Thoracic aorta (tissue), 2 donors: ENCODE data around the gene OSER1. TPM values are rescaled to one million over a fixed set of nuclear protein-coding genes. Genes with fewer than 3 reads are reported as not detected.
A peak's percentile ranks its signal among the peaks of the same experiment; 100 is the strongest.

Experiments
- ATAC-seq: fragments of 150-250 bp; one replicate; pipeline ENCODE4 v1.8.0; 2017; ENCODE audit warnings: low read depth; ENCODE audit not compliant: insufficient number of reproducible peaks, low FRiP score
- DNase-seq: peaks from one replicate; pipeline ENCODE4 v3.0.0-alpha.2; 2020; ENCODE audit warnings: low spot score
- H3K27ac ChIP-seq, 2 donors: fragments of 200-600 bp; sonication (generic); 1 replicate in 1 of 2; 2 replicates in 1 of 2; pipeline ENCODE4 v1.5.1; 2016; ENCODE audit warnings: mild to moderate bottlenecking in 2 of 2, moderate library complexity in 2 of 2
- H3K27me3 ChIP-seq: fragments of 200-600 bp; sonication (generic); replicated peaks from 2 replicates; pipeline ENCODE4 v1.6.0; 2016; ENCODE audit warnings: mild to moderate bottlenecking; ENCODE audit not compliant: insufficient read depth
- H3K36me3 ChIP-seq: fragments of 200-600 bp; sonication (generic); one replicate; pipeline ENCODE4 v1.5.1; 2016
- H3K4me1 ChIP-seq, 2 donors: fragments of 200-600 bp; sonication (generic); 1 replicate in 1 of 2; 2 replicates in 1 of 2; pipeline versions ENCODE4 v1.5.1 to v1.6.0; 2016; ENCODE audit warnings: low read depth in 2 of 2, mild to moderate bottlenecking in 1 of 2; ENCODE audit not compliant: control insufficient read depth in 1 of 2
- H3K4me3 ChIP-seq: fragments of 200-600 bp; sonication (generic); 2 replicates; pipeline ENCODE4 v1.5.1; 2016; ENCODE audit warnings: mild to moderate bottlenecking
- H3K9me3 ChIP-seq: fragments of 200-600 bp; sonication (generic); 2 replicates; pipeline ENCODE4 v1.5.1; 2016
- CTCF ChIP-seq: fragments of 200-600 bp; sonication (generic); IDR thresholded peaks from one replicate; pipeline ENCODE4 v1.5.1; 2019; ENCODE audit warnings: antibody characterized with exemption
- total RNA-seq, 2 donors: library from RNA; depleted of rRNA; stranded (reverse); fragments of >200 nt; gene quantifications; one replicate each; pipeline versions ENCODE4 v1.1.0 to v1.2.3, GENCODE V29; 2016

OSER1 gene
- total RNA-seq, 2 donors from 2014 or later = 33.6 to 34.4 TPM

- H3K27me3 ChIP-seq = no peaks in the 10 kb centered on the region
- H3K4me3 ChIP-seq = no peak overlapping the region
- H3K9me3 ChIP-seq = no peaks in the 10 kb centered on the region
- peaks cover 47% of the 10 kb centered on the region for H3K36me3 ChIP-seq
- peak overlapping the region; percentile 56 to 63 for H3K27ac ChIP-seq
- H3K4me1 ChIP-seq = peaks cover 39 to 59% of the 10 kb centered on the region in 2 donors
- ATAC-seq (no peak), DNase-seq (no peak)
- no peak for TF ChIP-seq CTCF
These were observed 7.4 kb downstream of the OSER1 start for GRCh38 chr20:44203161-44203560.

GRCh38 chr20:44200983-44201382 is 9.6 kb downstream of the OSER1 start:
- DNase-seq (no peak), ATAC-seq (no peak)
- TF ChIP-seq CTCF = no peak
- Histone ChIP-seq H3K27me3 (no peaks in the 10 kb centered on the region), H3K4me3 (no peak overlapping the region), H3K27ac (no peak overlapping the region), H3K9me3 (no peaks in the 10 kb centered on the region), H3K4me1 (peaks cover 27 to 38% of the 10 kb centered on the region in 2 donors), H3K36me3 (peaks cover 57% of the 10 kb centered on the region)

GRCh38 chr20:44200371-44200770 is 10.2 kb downstream of the OSER1 start:
- H3K9me3 ChIP-seq = no peaks in the 10 kb centered on the region
- H3K27me3 ChIP-seq = no peaks in the 10 kb centered on the region
- H3K4me3 ChIP-seq = no peak overlapping the region
- DNase-seq = no peak
- ATAC-seq = no peak
- H3K27ac ChIP-seq = no peak overlapping the region
- H3K4me1 ChIP-seq = peaks cover 27 to 38% of the 10 kb centered on the region in 2 donors
- no peak for TF ChIP-seq CTCF
- peaks cover 52% of the 10 kb centered on the region for H3K36me3 ChIP-seq

GRCh38 chr20:44199877-44200276 is 10.7 kb downstream of the OSER1 start:
- peaks cover 25 to 37% of the 10 kb centered on the region in 2 donors for H3K4me1 ChIP-seq
- TF ChIP-seq CTCF = no peak
- DNase-seq (no peak), ATAC-seq (no peak)
- H3K9me3 ChIP-seq = no peaks in the 10 kb centered on the region
- H3K4me3 ChIP-seq = no peak overlapping the region
- no peak overlapping the region for H3K27ac ChIP-seq
- peaks cover 50% of the 10 kb centered on the region for H3K36me3 ChIP-seq
- H3K27me3 ChIP-seq = no peaks in the 10 kb centered on the region

GRCh38 chr20:44198872-44199271 is 11.7 kb downstream of the OSER1 start:
- Histone ChIP-seq H3K4me1 (peaks cover 19 to 29% of the 10 kb centered on the region in 2 donors), H3K27ac (no peak overlapping the region), H3K4me3 (no peak overlapping the region), H3K36me3 (peaks cover 50% of the 10 kb centered on the region), H3K27me3 (no peaks in the 10 kb centered on the region), H3K9me3 (no peaks in the 10 kb centered on the region)
- no peak for TF ChIP-seq CTCF
- DNase-seq = no peak
- ATAC-seq = no peak
